Right atrium auricular region (tissue), 2 donors: ENCODE data around the gene CYP27A1. TPM values are rescaled to one million over a fixed set of nuclear protein-coding genes. Genes with fewer than 3 reads are reported as not detected.

Experiments
- DNase-seq: peaks from one replicate; pipeline ENCODE4 v3.0.0-alpha.2; 2019; ENCODE audit warnings: low spot score
- H3K27ac ChIP-seq, 2 donors: fragments of 200-600 bp; sonication (generic); 1 replicate in 1 of 2; 2 replicates in 1 of 2; pipeline ENCODE4 v1.5.1; 2016 to 2019
- H3K27me3 ChIP-seq, 2 donors: fragments of 200-600 bp; sonication (generic); one replicate each; pipeline versions ENCODE4 v1.5.1 to v1.6.0; 2017 to 2019
- H3K36me3 ChIP-seq: fragments of 200-600 bp; sonication (generic); one replicate; pipeline ENCODE4 v1.5.1; 2016
- H3K4me1 ChIP-seq, 2 donors: fragments of 200-600 bp; sonication (generic); one replicate each; pipeline versions ENCODE4 v1.5.1 to v1.6.0; 2017 to 2019
- H3K4me3 ChIP-seq, 2 donors: fragments of 200-600 bp; sonication (generic); 1 replicate in 1 of 2; 2 replicates in 1 of 2; pipeline ENCODE4 v1.5.1; 2017 to 2019; ENCODE audit warnings: mild to moderate bottlenecking in 1 of 2, moderate library complexity in 1 of 2
- H3K9me3 ChIP-seq, 2 donors: fragments of 200-600 bp; sonication (generic); one replicate each; pipeline ENCODE4 v1.5.1; 2019
- total RNA-seq, 2 donors: library from RNA; depleted of rRNA; stranded (reverse); fragments of >200 nt; gene quantifications; one replicate each; pipeline ENCODE4 v1.1.0, GENCODE V29; 2016
- TF ChIP-seq, protein P1 (sequence below), 2 donors: fragments of 200-600 bp; sonication (generic); IDR thresholded peaks; one replicate each; pipeline ENCODE4 v1.5.1; 2019; ENCODE audit warnings: antibody characterized with exemption in 2 of 2

Gene CYP27A1
- total RNA-seq, 2 donors from 2014 or later = 17.2 to 23.4 TPM

GRCh38 chr2:218798767-218799504, 17.0 kb downstream of the CYP27A1 start:
- DNase-seq = no peak
- no peak overlapping the region for H3K4me3 ChIP-seq
- H3K4me1 ChIP-seq = peaks cover 0 to 4% of the 10 kb centered on the region in 2 donors
- H3K27ac ChIP-seq = no peak overlapping the region
- peaks cover 0 to 2% of the 10 kb centered on the region in 2 donors for H3K9me3 ChIP-seq
- H3K36me3 ChIP-seq = no peaks in the 10 kb centered on the region
- TF ChIP-seq, protein P1, sequence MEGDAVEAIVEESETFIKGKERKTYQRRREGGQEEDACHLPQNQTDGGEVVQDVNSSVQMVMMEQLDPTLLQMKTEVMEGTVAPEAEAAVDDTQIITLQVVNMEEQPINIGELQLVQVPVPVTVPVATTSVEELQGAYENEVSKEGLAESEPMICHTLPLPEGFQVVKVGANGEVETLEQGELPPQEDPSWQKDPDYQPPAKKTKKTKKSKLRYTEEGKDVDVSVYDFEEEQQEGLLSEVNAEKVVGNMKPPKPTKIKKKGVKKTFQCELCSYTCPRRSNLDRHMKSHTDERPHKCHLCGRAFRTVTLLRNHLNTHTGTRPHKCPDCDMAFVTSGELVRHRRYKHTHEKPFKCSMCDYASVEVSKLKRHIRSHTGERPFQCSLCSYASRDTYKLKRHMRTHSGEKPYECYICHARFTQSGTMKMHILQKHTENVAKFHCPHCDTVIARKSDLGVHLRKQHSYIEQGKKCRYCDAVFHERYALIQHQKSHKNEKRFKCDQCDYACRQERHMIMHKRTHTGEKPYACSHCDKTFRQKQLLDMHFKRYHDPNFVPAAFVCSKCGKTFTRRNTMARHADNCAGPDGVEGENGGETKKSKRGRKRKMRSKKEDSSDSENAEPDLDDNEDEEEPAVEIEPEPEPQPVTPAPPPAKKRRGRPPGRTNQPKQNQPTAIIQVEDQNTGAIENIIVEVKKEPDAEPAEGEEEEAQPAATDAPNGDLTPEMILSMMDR (IDR thresholded peaks at IDR 0.05) = no peak
- H3K27me3 ChIP-seq = no peaks in the 10 kb centered on the region

GRCh38 chr2:218799990-218800389, 18.0 kb downstream of the CYP27A1 start:
- no peak for DNase-seq
- no peaks in the 10 kb centered on the region for H3K27me3 ChIP-seq
- no peak overlapping the region for H3K27ac ChIP-seq
- no peaks in the 10 kb centered on the region for H3K36me3 ChIP-seq
- no peak overlapping the region for H3K4me3 ChIP-seq
- TF ChIP-seq, protein P1 (IDR thresholded peaks at IDR 0.05) = no peak
- H3K9me3 ChIP-seq = peaks cover 0 to 12% of the 10 kb centered on the region in 2 donors
- peaks cover 0 to 4% of the 10 kb centered on the region in 2 donors for H3K4me1 ChIP-seq

DNA sequence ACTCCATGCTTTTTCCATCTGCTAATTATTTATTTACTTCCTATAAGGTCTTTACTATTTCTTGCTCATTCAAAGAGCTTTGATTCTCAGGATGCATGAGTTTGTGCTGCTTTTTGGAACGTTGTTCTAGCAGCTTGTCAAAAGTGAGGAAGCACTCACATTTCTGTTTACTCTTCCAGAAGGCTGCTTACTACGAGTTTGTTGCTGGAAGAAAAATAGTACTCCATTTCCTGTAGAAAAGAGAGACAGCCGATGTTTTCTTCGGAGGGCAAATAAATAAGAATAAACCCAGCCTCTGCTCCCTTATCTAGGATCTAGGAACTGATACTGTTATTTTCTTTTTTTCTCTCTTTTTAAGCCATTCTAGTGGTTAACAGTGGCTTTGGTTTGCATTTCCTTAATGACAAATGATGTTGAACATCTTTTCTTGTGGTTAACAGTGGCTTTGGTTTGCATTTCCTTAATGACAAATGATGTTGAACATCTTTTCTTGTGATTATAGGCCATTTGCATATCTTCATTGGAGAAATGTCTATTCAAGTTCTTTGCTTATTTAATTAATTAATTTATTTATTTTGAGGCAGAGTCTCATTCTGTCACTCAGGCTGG, 20.5 kb downstream of the CYP27A1 start:
- DNase-seq = no peak
- Histone ChIP-seq H3K9me3 (peaks cover 0 to 12% of the 10 kb centered on the region in 2 donors), H3K36me3 (no peaks in the 10 kb centered on the region), H3K27ac (no peak overlapping the region), H3K4me3 (no peak overlapping the region), H3K4me1 (peaks cover 0 to 14% of the 10 kb centered on the region in 2 donors), H3K27me3 (no peaks in the 10 kb centered on the region)
- TF ChIP-seq, protein P1 (IDR thresholded peaks at IDR 0.05) = no peak

GRCh38 chr2:218804817-218805216, 22.9 kb downstream of the CYP27A1 start:
- H3K27me3 ChIP-seq = no peaks in the 10 kb centered on the region
- H3K36me3 ChIP-seq = no peaks in the 10 kb centered on the region
- DNase-seq = peak; percentile 21
- H3K4me1 ChIP-seq = peaks cover 0 to 10% of the 10 kb centered on the region in 2 donors
- TF ChIP-seq, protein P1 (IDR thresholded peaks at IDR 0.05) = no peak
- H3K9me3 ChIP-seq = peaks cover 0 to 12% of the 10 kb centered on the region in 2 donors
- H3K4me3 ChIP-seq = no peak overlapping the region
- no peak overlapping the region for H3K27ac ChIP-seq

DNA sequence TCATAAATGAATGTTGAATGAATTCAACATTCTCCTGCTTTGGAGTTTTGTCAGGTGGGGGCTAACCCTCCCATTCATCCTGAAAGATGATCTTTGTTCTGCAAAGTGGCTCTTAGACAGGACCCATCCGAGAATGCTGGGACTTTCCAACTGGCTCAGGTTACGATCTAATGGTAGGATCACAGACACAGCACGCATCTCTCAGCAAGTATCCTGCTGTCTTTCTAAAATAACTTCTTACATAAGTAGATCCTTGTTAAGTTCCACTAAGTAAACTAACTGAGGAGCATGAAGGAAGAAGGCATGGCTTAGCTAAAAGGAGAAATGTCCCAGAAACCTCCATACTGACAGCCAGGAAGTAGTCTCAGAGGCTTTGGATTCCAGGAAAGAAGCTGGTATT, 23.7 kb downstream of the CYP27A1 start:
- Histone ChIP-seq H3K4me1 (peaks cover 0 to 10% of the 10 kb centered on the region in 2 donors), H3K27me3 (no peaks in the 10 kb centered on the region), H3K9me3 (peaks cover 0 to 12% of the 10 kb centered on the region in 2 donors), H3K27ac (peak overlapping the region; percentile 40 to 62), H3K4me3 (no peak overlapping the region), H3K36me3 (no peaks in the 10 kb centered on the region)
- TF ChIP-seq, protein P1 (IDR thresholded peaks at IDR 0.05) = no peak
- peak; percentile 42 for DNase-seq
